B cell (primary cell): ENCODE results near the gene NEK6. TPM values are rescaled to one million over a fixed set of nuclear protein-coding genes. Genes with fewer than 3 reads are reported as not detected.

Experiments
- ATAC-seq: fragments of 200-7000 bp; cut with Tn5 transposase; one replicate; pipeline ENCODE4 v1.10.0; 2021; ENCODE audit warnings: low read depth, mild to moderate bottlenecking, moderate number of reproducible peaks, moderate library complexity
- CTCF ChIA-PET: fragments of 350-600 bp; sonication (Branson Sonifier 250); formaldehyde crosslinking; loops from one replicate; lab custom pipeline; 2021; ENCODE audit warnings: antibody characterized with exemption, inconsistent platforms; lab: Charles Lee
- POLR2A ChIA-PET: fragments of 350-600 bp; sonication (Branson Sonifier 250); formaldehyde crosslinking; loops from one replicate; lab custom pipeline; 2021; ENCODE audit warnings: antibody characterized with exemption; lab: Charles Lee
- DNase-seq: peaks from one replicate; pipeline ENCODE4 v3.0.0; 2013
- H2AFZ ChIP-seq: 2 replicates; pipeline ENCODE4 v1.6.1; 2012; ENCODE audit warnings: mild to moderate bottlenecking, low read depth, low read length; ENCODE audit not compliant: insufficient read depth, poor library complexity, severe bottlenecking
- H3K27ac ChIP-seq, 2 donors: 1 replicate in 1 of 2; 2 replicates in 1 of 2; pipeline ENCODE4 v1.5.1; 2012 to 2013; ENCODE audit warnings: low read length in 2 of 2, mild to moderate bottlenecking in 2 of 2, moderate library complexity in 1 of 2
- H3K27me3 ChIP-seq, 4 experiments: fragments of 200-600 bp in 1 of 4; sonication (generic) in 1 of 4; replicated peaks in 1 of 4; 1 replicate in 2 of 4; 2 replicates in 2 of 4; pipeline versions ENCODE4 v1.6.1 to v1.7.0; 2013 to 2016; ENCODE audit warnings: low read length in 3 of 4, mild to moderate bottlenecking in 2 of 4, mixed read lengths in 1 of 4, moderate library complexity in 1 of 4; ENCODE audit not compliant: insufficient read depth in 4 of 4, control insufficient read depth in 3 of 4; ENCODE audit errors: control extremely low read depth in 1 of 4
- H3K36me3 ChIP-seq, 2 experiments: replicated peaks in 1 of 2; 1 replicate in 1 of 2; 2 replicates in 1 of 2; pipeline versions ENCODE4 v1.6.1 to v1.7.1; 2013; ENCODE audit warnings: low read length in 1 of 2; ENCODE audit not compliant: insufficient read depth in 2 of 2, control insufficient read depth in 1 of 2; ENCODE audit errors: control extremely low read depth in 1 of 2, extremely low read depth in 1 of 2
- H3K4me1 ChIP-seq, 2 donors: fragments of 200-600 bp in 1 of 2; sonication (generic) in 1 of 2; 1 replicate in 1 of 2; 2 replicates in 1 of 2; pipeline versions ENCODE4 v1.5.1 to v1.6.1; 2013 to 2017; ENCODE audit warnings: low read length in 2 of 2; ENCODE audit not compliant: control insufficient read depth in 2 of 2, insufficient read depth in 2 of 2
- H3K4me2 ChIP-seq: replicated peaks from 2 replicates; pipeline ENCODE3; 2012; ENCODE audit warnings: mild to moderate bottlenecking, low read depth, low read length; ENCODE audit not compliant: poor library complexity, severe bottlenecking
- H3K4me3 ChIP-seq, 5 experiments: fragments of 200-600 bp in 1 of 5; sonication (generic) in 1 of 5; 1 replicate in 3 of 5; 2 replicates in 2 of 5; pipeline versions ENCODE4 v1.5.1 to v1.7.0; 2011 to 2016; ENCODE audit warnings: low read length in 4 of 5, mild to moderate bottlenecking in 4 of 5, low read depth in 2 of 5, control low read depth in 1 of 5, moderate library complexity in 1 of 5; ENCODE audit not compliant: insufficient read depth in 1 of 5; ENCODE audit errors: control extremely low read depth in 1 of 5, extremely low read depth in 1 of 5
- H3K79me2 ChIP-seq: fragments of 200-600 bp; sonication (generic); one replicate; pipeline ENCODE4 v1.6.0; 2016; ENCODE audit warnings: low read length; ENCODE audit not compliant: control insufficient read depth, insufficient read depth
- H3K9ac ChIP-seq: fragments of 200-600 bp; sonication (generic); 2 replicates; pipeline ENCODE4 v1.6.1; 2017; ENCODE audit warnings: mild to moderate bottlenecking, low read length, moderate library complexity
- H3K9me3 ChIP-seq, 3 donors: one replicate each; pipeline versions ENCODE4 v1.6.1 to v1.7.1; 2013; ENCODE audit warnings: low read length in 2 of 3; ENCODE audit not compliant: control insufficient read depth in 2 of 3, insufficient read depth in 1 of 3; ENCODE audit errors: control extremely low read depth in 1 of 3
- H4K20me1 ChIP-seq: 2 replicates; pipeline ENCODE4 v1.6.0; 2012; ENCODE audit warnings: mild to moderate bottlenecking, low read length; ENCODE audit not compliant: insufficient read depth, control insufficient read depth, poor library complexity, severe bottlenecking
- H3K27ac Mint-ChIP-seq: one replicate; pipeline ENCODE4 v1.8.0; 2021; ENCODE audit warnings: mixed read lengths
- H3K27me3 Mint-ChIP-seq: one replicate; pipeline ENCODE4 v1.8.0; 2021; ENCODE audit warnings: mixed read lengths
- H3K4me1 Mint-ChIP-seq: one replicate; pipeline ENCODE4 v1.8.0; 2021; ENCODE audit warnings: mixed read lengths
- H3K4me3 Mint-ChIP-seq: one replicate; pipeline ENCODE4 v1.8.0; 2021; ENCODE audit warnings: mixed read lengths
- H3K9me3 Mint-ChIP-seq: one replicate; pipeline ENCODE4 v1.8.0; 2022; ENCODE audit warnings: mixed read lengths; ENCODE audit not compliant: insufficient read depth
- CTCF ChIP-seq: fragments of 200-600 bp; IDR thresholded peaks from one replicate; pipeline ENCODE4 v1.8.0; 2022; ENCODE audit warnings: antibody characterized with exemption, mild to moderate bottlenecking
- EZH2 ChIP-seq: IDR thresholded peaks from 2 replicates; pipeline ENCODE4 v1.6.1; 2012; ENCODE audit warnings: borderline replicate concordance, low read depth, mild to moderate bottlenecking, moderate library complexity, low read length; ENCODE audit not compliant: insufficient read depth, poor library complexity, severe bottlenecking
- WGBS: methylation state at CpG from one replicate; pipeline ENCODE4 v1.1.5; 2013; ENCODE audit warnings: missing lambda C conversion rate; ENCODE audit not compliant: insufficient coverage; 5-methylcytosine and 5-hydroxymethylcytosine counted together
- intact Hi-C: fragments of 100-400 bp; cut with micrococcal nuclease; formaldehyde crosslinking; loops from one replicate; pipeline ENCODE4 v1.10.0; 2022
- polyA plus RNA-seq: library from polyadenylated mRNA; depleted of rRNA; stranded (reverse); fragments of >200 nt; gene quantifications from 2 replicates; pipeline ENCODE4 v1.2.3, GENCODE V29; 2012
- total RNA-seq, 2 donors: library from RNA; stranded (reverse); fragments of 120-200 nt in 1 of 2; gene quantifications; 1 replicate in 1 of 2; 2 replicates in 1 of 2; pipeline versions ENCODE4 v1.2.3 to v1.2.4, GENCODE V29; 2013 to 2022

The NEK6 gene
- total and polyA plus RNA-seq, 2 donors (not counting 1 experiment from before 2014, with no cell fraction given) = 40.0 to 63.1 TPM

GRCh38 chr9:124239249-124240073, 18.3 kb upstream of the NEK6 start:
- H3K27ac Mint-ChIP-seq = peak overlapping the region; percentile 85
- intact Hi-C loops = loop anchor here (1.0 to 2.0 kb wide), 3 partner anchors 15 to 37 kb away; no protein-coding TSS in a partner anchor
- no peaks in the 10 kb centered on the region for H3K27me3 Mint-ChIP-seq
- Histone ChIP-seq H3K9ac (no peak overlapping the region), H3K27me3 (no peaks in the 10 kb centered on the region), H3K27ac (peak overlapping the region in 1 of 2 donors; percentile 40), H3K4me2 (peak overlapping the region; percentile 56), H2AFZ (peak overlapping the region; percentile 50), H3K79me2 (no peaks in the 10 kb centered on the region), H3K36me3 (no peaks in the 10 kb centered on the region), H3K4me1 (peaks cover 25 to 37% of the 10 kb centered on the region in 2 donors), H3K9me3 (no peaks in the 10 kb centered on the region), H3K4me3 (peak overlapping the region in 1 of 5 experiments; percentile 22), H4K20me1 (no peaks in the 10 kb centered on the region)
- H3K9me3 Mint-ChIP-seq = no peaks in the 10 kb centered on the region
- peak overlapping the region; percentile 38 for H3K4me3 Mint-ChIP-seq
- CTCF ChIA-PET = interaction anchor here (0.7 to 1.2 kb wide), 7 partner anchors 11 to 113 kb away, joined by 3 to 12 read pairs (median 4); no protein-coding TSS in a partner anchor
- POLR2A ChIA-PET = interaction anchor here (0.6 to 0.9 kb wide), 3 partner anchors 14 to 25 kb away, joined by 3 read pairs; no protein-coding TSS in a partner anchor
- TF ChIP-seq CTCF = no peak
- TF ChIP-seq EZH2 = no peak
- DNase-seq (peak; percentile 82), ATAC-seq (peak; percentile 98)
- peaks cover 47% of the 10 kb centered on the region for H3K4me1 Mint-ChIP-seq
- 6% methylated on average over 3 of the region's 7 CpGs for WGBS
